ENCODE data around the gene MYF6. TPM values are rescaled to one million over a fixed set of nuclear protein-coding genes. Genes with fewer than 3 reads are reported as not detected.

The MYF6 gene
- total RNA-seq, 1 experiment from 2014 or later: not detected

DNA sequence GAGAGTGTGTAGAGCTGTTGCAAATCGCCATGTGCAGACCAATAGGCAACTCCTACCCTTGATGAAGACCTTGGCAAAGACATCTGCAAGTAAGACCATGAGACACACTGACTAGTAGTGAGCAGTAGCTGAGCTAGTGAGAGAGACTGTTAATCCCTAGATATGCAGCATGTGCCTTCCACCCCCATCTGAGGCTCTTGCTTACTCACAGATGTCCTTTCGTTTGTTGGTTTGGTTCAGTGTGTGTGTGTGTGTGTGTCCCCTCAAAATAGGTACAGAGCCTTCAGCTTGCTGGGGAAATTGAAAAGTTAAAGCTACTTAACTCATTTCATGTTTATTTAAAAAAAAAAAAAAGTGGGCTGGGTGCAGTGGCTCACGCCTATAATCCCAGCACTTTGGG, 46.8 kb downstream of the MYF6 start:
- intact Hi-C loops (cut with micrococcal nuclease; ENCODE audit: unreplicated experiment): no loop called here
- Histone ChIP-seq H3K27me3 (replicated peaks; ENCODE audit: insufficient read depth, low read depth, low read length, poor library complexity) (no peaks in the 10 kb centered on the region), H3K27ac (ENCODE audit: low read depth, low read length, poor library complexity, severe bottlenecking) (no peak overlapping the region), H3K4me1 (ENCODE audit: insufficient read depth, low read length, poor library complexity, severe bottlenecking) (no peaks in the 10 kb centered on the region), H3K36me3 (ENCODE audit: insufficient read depth, low read length, poor library complexity, severe bottlenecking) (no peaks in the 10 kb centered on the region), H3K9me3 (ENCODE audit: low read depth, low read length, poor library complexity, severe bottlenecking) (no peaks in the 10 kb centered on the region), H3K4me3 (ENCODE audit: low read depth, low read length, poor library complexity, severe bottlenecking) (no peak overlapping the region)
- DNase-seq (ENCODE audit: low spot score): no peak
- BruUV-seq (replicated peaks): no TSS peak
- ChIA-PET POLR2A (ENCODE audit: low non-redundant PET) (no interaction called here), CTCF (interaction anchor here (0.6 kb wide), 1 partner anchor 10 kb away, joined by 3 read pairs; no protein-coding TSS in a partner anchor)
- TF ChIP-seq EZH2 (IDR thresholded peaks at IDR 0.05; ENCODE audit: borderline replicate concordance, low read depth, low read length, poor library complexity, severe bottlenecking): no peak
- TF ChIP-seq, protein P1, sequence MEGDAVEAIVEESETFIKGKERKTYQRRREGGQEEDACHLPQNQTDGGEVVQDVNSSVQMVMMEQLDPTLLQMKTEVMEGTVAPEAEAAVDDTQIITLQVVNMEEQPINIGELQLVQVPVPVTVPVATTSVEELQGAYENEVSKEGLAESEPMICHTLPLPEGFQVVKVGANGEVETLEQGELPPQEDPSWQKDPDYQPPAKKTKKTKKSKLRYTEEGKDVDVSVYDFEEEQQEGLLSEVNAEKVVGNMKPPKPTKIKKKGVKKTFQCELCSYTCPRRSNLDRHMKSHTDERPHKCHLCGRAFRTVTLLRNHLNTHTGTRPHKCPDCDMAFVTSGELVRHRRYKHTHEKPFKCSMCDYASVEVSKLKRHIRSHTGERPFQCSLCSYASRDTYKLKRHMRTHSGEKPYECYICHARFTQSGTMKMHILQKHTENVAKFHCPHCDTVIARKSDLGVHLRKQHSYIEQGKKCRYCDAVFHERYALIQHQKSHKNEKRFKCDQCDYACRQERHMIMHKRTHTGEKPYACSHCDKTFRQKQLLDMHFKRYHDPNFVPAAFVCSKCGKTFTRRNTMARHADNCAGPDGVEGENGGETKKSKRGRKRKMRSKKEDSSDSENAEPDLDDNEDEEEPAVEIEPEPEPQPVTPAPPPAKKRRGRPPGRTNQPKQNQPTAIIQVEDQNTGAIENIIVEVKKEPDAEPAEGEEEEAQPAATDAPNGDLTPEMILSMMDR (conservative IDR thresholded peaks at IDR 0.05; ENCODE audit: low read depth, low read length): no peak

DNA sequence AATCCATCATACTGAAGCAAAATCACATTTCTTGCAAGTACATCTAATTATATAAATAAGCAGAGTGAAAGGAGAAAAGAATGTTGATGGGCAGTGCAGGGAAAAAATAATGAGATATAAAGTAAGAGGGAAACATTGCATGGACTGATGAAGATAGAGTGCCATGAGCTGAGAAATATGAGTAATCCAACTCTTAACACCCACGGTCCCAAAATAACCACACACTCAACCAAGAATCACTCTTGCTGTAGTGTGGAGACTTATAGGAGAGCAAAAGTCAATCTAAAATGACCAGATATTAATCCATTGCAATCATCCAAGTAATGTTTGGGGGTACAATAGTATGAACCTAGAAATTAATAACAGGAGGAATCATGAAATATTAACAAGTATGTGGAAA, 49.4 kb downstream of the MYF6 start:
- intact Hi-C loops (cut with micrococcal nuclease; ENCODE audit: unreplicated experiment): no loop called here
- ChIA-PET CTCF (no interaction called here), POLR2A (ENCODE audit: low non-redundant PET) (no interaction called here)
- Histone ChIP-seq H3K4me3 (ENCODE audit: low read depth, low read length, poor library complexity, severe bottlenecking) (no peak overlapping the region), H3K4me1 (ENCODE audit: insufficient read depth, low read length, poor library complexity, severe bottlenecking) (no peaks in the 10 kb centered on the region), H3K27me3 (replicated peaks; ENCODE audit: insufficient read depth, low read depth, low read length, poor library complexity) (no peaks in the 10 kb centered on the region), H3K36me3 (ENCODE audit: insufficient read depth, low read length, poor library complexity, severe bottlenecking) (no peaks in the 10 kb centered on the region), H3K9me3 (ENCODE audit: low read depth, low read length, poor library complexity, severe bottlenecking) (no peaks in the 10 kb centered on the region), H3K27ac (ENCODE audit: low read depth, low read length, poor library complexity, severe bottlenecking) (no peak overlapping the region)
- no peak for DNase-seq (ENCODE audit: low spot score)
- no TSS peak for BruUV-seq (replicated peaks)
- TF ChIP-seq, protein P1 (conservative IDR thresholded peaks at IDR 0.05; ENCODE audit: low read depth, low read length): no peak
- no peak for TF ChIP-seq EZH2 (IDR thresholded peaks at IDR 0.05; ENCODE audit: borderline replicate concordance, low read depth, low read length, poor library complexity, severe bottlenecking)

Other genes with a start within 250 kb of the MYF6 start
- not detected in 2 replicates for gene MYF5, start 9.3 kb downstream of the MYF6 start, total RNA-seq (2021)
- 10.0 and 10.7 TPM in 2 replicates for gene LIN7A, start 230.3 kb downstream of the MYF6 start, total RNA-seq (2021)

Data from A673 (cell line).